ENCODE results near the gene WDFY4.

Gene WDFY4

DNA sequence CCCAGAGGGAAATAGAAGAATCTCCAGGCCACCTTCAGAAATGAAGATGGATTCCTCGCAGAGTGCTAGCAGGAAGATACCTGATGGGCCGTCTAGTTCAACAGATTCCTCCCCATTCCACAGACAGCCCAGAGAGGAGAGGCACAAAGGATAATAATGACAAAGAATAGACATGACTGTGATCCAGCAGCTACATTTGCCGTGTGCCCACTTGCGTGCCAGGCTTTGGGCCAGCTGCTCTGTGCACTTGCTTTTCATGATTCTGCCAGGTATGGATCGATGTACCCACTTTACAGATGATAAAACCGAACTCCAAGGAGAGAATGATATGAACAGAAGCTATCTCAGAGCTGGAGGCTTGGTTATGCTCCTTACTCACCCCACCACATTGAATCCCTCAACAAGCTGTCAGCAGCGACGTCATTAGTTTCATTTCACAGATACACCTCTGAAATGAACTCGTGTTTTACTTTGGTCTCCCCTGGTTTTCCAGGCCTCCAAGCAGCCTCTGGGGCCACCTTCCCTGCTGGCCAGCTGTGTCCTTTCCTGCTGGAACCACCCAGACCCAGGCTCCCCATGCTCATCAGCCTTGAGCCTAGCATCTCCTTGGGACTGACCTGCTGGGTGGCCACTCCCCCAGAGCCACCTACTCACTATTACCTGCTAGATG is 11.9 kb upstream of the WDFY4 start:
- TF ChIP-seq ZFP30 (CRISPR knock-in tag; IDR thresholded peaks at IDR 0.05) = no peak
- TF ChIP-seq, protein P1, sequence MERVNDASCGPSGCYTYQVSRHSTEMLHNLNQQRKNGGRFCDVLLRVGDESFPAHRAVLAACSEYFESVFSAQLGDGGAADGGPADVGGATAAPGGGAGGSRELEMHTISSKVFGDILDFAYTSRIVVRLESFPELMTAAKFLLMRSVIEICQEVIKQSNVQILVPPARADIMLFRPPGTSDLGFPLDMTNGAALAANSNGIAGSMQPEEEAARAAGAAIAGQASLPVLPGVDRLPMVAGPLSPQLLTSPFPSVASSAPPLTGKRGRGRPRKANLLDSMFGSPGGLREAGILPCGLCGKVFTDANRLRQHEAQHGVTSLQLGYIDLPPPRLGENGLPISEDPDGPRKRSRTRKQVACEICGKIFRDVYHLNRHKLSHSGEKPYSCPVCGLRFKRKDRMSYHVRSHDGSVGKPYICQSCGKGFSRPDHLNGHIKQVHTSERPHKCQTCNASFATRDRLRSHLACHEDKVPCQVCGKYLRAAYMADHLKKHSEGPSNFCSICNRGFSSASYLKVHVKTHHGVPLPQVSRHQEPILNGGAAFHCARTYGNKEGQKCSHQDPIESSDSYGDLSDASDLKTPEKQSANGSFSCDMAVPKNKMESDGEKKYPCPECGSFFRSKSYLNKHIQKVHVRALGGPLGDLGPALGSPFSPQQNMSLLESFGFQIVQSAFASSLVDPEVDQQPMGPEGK (CRISPR knock-in tag; IDR thresholded peaks at IDR 0.05; ENCODE audit: borderline replicate concordance) = no peak
- TF ChIP-seq ZC3H10 (CRISPR knock-in tag; IDR thresholded peaks at IDR 0.05) = no peak
- no peak for ATAC-seq

DNA sequence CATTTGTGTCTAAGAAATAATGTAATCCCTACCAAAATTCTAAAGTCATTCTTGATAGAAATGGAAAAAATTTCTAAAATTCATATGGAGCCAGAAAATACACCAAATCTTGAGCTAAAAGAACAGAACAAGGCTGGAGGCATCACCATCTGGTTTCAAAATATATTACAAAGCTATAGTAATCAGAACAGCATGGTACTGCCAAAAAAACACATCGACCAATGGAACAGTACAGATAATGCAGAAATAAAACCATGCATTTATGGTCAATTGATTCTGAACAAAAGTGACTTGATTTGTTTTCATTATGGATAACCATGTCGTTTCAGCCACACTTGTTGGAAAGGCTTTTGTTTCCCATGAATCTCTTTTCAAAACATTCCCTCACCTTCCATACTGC is 7.0 kb upstream of the WDFY4 start:
- ATAC-seq = no peak
- TF ChIP-seq ZNF565 (CRISPR knock-in tag; conservative IDR thresholded peaks at IDR 0.05; ENCODE audit: low read depth) = no peak
- TF ChIP-seq, protein P1 (CRISPR knock-in tag; IDR thresholded peaks at IDR 0.05; ENCODE audit: borderline replicate concordance) = no peak
- no peak for TF ChIP-seq ISL1 (CRISPR knock-in tag; IDR thresholded peaks at IDR 0.05)
- TF ChIP-seq, protein P2, sequence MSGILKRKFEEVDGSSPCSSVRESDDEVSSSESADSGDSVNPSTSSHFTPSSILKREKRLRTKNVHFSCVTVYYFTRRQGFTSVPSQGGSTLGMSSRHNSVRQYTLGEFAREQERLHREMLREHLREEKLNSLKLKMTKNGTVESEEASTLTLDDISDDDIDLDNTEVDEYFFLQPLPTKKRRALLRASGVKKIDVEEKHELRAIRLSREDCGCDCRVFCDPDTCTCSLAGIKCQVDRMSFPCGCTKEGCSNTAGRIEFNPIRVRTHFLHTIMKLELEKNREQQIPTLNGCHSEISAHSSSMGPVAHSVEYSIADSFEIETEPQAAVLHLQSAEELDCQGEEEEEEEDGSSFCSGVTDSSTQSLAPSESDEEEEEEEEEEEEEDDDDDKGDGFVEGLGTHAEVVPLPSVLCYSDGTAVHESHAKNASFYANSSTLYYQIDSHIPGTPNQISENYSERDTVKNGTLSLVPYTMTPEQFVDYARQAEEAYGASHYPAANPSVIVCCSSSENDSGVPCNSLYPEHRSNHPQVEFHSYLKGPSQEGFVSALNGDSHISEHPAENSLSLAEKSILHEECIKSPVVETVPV (CRISPR knock-in tag; IDR thresholded peaks at IDR 0.05) = no peak
- TF ChIP-seq GLIS3 (CRISPR knock-in tag; IDR thresholded peaks at IDR 0.05) = no peak
- no peak for TF ChIP-seq ZFP3 (CRISPR knock-in tag; IDR thresholded peaks at IDR 0.05)
- no peak for TF ChIP-seq BACH2 (CRISPR knock-in tag; IDR thresholded peaks at IDR 0.05; ENCODE audit: borderline replicate concordance)
- TF ChIP-seq ZNF8 (CRISPR knock-in tag; IDR thresholded peaks at IDR 0.05) = no peak
- no peak for TF ChIP-seq SNAI2 (CRISPR knock-in tag; IDR thresholded peaks at IDR 0.05)
- TF ChIP-seq RARB (CRISPR knock-in tag; IDR thresholded peaks at IDR 0.05) = no peak
- TF ChIP-seq, protein P3, sequence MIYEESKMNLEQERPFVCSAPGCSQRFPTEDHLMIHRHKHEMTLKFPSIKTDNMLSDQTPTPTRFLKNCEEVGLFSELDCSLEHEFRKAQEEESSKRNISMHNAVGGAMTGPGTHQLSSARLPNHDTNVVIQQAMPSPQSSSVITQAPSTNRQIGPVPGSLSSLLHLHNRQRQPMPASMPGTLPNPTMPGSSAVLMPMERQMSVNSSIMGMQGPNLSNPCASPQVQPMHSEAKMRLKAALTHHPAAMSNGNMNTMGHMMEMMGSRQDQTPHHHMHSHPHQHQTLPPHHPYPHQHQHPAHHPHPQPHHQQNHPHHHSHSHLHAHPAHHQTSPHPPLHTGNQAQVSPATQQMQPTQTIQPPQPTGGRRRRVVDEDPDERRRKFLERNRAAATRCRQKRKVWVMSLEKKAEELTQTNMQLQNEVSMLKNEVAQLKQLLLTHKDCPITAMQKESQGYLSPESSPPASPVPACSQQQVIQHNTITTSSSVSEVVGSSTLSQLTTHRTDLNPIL (CRISPR knock-in tag; IDR thresholded peaks at IDR 0.05; ENCODE audit: low read depth) = no peak
- TF ChIP-seq, protein P4, sequence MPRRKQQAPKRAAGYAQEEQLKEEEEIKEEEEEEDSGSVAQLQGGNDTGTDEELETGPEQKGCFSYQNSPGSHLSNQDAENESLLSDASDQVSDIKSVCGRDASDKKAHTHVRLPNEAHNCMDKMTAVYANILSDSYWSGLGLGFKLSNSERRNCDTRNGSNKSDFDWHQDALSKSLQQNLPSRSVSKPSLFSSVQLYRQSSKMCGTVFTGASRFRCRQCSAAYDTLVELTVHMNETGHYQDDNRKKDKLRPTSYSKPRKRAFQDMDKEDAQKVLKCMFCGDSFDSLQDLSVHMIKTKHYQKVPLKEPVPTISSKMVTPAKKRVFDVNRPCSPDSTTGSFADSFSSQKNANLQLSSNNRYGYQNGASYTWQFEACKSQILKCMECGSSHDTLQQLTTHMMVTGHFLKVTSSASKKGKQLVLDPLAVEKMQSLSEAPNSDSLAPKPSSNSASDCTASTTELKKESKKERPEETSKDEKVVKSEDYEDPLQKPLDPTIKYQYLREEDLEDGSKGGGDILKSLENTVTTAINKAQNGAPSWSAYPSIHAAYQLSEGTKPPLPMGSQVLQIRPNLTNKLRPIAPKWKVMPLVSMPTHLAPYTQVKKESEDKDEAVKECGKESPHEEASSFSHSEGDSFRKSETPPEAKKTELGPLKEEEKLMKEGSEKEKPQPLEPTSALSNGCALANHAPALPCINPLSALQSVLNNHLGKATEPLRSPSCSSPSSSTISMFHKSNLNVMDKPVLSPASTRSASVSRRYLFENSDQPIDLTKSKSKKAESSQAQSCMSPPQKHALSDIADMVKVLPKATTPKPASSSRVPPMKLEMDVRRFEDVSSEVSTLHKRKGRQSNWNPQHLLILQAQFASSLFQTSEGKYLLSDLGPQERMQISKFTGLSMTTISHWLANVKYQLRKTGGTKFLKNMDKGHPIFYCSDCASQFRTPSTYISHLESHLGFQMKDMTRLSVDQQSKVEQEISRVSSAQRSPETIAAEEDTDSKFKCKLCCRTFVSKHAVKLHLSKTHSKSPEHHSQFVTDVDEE (CRISPR knock-in tag; IDR thresholded peaks at IDR 0.05) = no peak
- no peak for TF ChIP-seq PPARA (CRISPR knock-in tag; IDR thresholded peaks at IDR 0.05; ENCODE audit: borderline replicate concordance)

DNA sequence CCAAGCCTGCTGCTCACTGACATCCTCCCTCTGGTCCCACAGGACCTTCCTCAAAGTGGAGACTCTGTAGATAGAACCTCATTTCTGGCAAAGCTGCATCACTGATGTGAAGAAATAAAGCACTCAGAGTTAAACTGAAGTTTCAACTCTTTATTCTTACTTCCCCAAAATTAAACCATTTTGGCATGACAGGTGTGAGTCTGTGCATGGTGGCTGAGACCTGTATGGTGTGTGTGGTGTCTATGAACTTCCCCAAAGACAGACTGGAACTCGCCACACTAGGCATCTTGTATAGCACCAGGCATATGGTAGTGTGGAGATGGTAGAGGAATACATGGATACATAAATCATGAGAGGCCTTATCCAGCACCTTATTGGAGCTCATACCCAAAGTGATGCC is 6.6 kb upstream of the WDFY4 start:
- no peak for TF ChIP-seq ISL1 (CRISPR knock-in tag; IDR thresholded peaks at IDR 0.05)
- TF ChIP-seq ARNTL (CRISPR knock-in tag; IDR thresholded peaks at IDR 0.05; ENCODE audit: borderline replicate concordance, low read depth) = no peak
- no peak for TF ChIP-seq GLIS3 (CRISPR knock-in tag; IDR thresholded peaks at IDR 0.05)
- TF ChIP-seq, protein P2 (CRISPR knock-in tag; IDR thresholded peaks at IDR 0.05) = no peak
- TF ChIP-seq BACH2 (CRISPR knock-in tag; IDR thresholded peaks at IDR 0.05; ENCODE audit: borderline replicate concordance) = no peak
- TF ChIP-seq ZNF70 (CRISPR knock-in tag; IDR thresholded peaks at IDR 0.05) = no peak
- no peak for TF ChIP-seq ZNF8 (CRISPR knock-in tag; IDR thresholded peaks at IDR 0.05)
- no peak for TF ChIP-seq ZFP30 (CRISPR knock-in tag; IDR thresholded peaks at IDR 0.05)
- no peak for TF ChIP-seq ZC3H10 (CRISPR knock-in tag; IDR thresholded peaks at IDR 0.05)
- TF ChIP-seq, protein P5, sequence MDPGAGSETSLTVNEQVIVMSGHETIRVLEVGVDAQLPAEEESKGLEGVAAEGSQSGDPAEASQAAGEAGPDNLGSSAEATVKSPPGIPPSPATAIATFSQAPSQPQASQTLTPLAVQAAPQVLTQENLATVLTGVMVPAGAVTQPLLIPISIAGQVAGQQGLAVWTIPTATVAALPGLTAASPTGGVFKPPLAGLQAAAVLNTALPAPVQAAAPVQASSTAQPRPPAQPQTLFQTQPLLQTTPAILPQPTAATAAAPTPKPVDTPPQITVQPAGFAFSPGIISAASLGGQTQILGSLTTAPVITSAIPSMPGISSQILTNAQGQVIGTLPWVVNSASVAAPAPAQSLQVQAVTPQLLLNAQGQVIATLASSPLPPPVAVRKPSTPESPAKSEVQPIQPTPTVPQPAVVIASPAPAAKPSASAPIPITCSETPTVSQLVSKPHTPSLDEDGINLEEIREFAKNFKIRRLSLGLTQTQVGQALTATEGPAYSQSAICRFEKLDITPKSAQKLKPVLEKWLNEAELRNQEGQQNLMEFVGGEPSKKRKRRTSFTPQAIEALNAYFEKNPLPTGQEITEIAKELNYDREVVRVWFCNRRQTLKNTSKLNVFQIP (CRISPR knock-in tag; IDR thresholded peaks at IDR 0.05; ENCODE audit: borderline replicate concordance, low read depth) = no peak
- TF ChIP-seq TCF4 (CRISPR knock-in tag; IDR thresholded peaks at IDR 0.05; ENCODE audit: borderline replicate concordance) = no peak
- no peak for TF ChIP-seq ZNF565 (CRISPR knock-in tag; conservative IDR thresholded peaks at IDR 0.05; ENCODE audit: low read depth)
- TF ChIP-seq, protein P4 (CRISPR knock-in tag; IDR thresholded peaks at IDR 0.05) = no peak
- TF ChIP-seq ZFP3 (CRISPR knock-in tag; IDR thresholded peaks at IDR 0.05) = no peak
- ATAC-seq = no peak
